ENCODE results near the gene SDHD.

DNA sequence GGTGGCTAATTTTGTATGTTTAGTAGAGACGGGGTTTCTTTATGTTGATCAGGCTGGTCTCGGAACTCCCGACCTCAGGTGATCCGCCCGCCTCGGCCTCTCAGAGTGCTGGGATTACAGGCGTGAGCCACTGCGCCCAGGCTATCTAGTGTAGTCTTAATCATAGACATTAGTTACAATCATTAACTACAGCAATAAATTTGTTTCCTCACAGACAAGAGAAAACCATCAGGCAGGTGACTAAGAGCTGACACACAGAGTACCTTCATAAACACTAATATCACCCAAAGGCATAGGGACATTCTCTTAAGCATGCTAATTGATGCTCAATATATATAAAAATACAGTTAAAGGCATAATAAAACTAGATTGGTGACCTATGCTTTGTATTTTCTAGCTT lies 19.4 kb downstream of the SDHD start:
- TF ChIP-seq EZH2 (IDR thresholded peaks at IDR 0.05; ENCODE audit: borderline replicate concordance, low read depth, low read length, severe bottlenecking) (no peak), POLR2A (IDR thresholded peaks at IDR 0.05; ENCODE audit: low read depth, low read length) (no peak), FOS (IDR thresholded peaks at IDR 0.05; ENCODE audit: borderline replicate concordance, insufficient read depth, low read length) (no peak), POLR2AphosphoS5 (IDR thresholded peaks at IDR 0.05; ENCODE audit: insufficient read depth, low read depth, low read length) (no peak)
- TF ChIP-seq, protein P1, sequence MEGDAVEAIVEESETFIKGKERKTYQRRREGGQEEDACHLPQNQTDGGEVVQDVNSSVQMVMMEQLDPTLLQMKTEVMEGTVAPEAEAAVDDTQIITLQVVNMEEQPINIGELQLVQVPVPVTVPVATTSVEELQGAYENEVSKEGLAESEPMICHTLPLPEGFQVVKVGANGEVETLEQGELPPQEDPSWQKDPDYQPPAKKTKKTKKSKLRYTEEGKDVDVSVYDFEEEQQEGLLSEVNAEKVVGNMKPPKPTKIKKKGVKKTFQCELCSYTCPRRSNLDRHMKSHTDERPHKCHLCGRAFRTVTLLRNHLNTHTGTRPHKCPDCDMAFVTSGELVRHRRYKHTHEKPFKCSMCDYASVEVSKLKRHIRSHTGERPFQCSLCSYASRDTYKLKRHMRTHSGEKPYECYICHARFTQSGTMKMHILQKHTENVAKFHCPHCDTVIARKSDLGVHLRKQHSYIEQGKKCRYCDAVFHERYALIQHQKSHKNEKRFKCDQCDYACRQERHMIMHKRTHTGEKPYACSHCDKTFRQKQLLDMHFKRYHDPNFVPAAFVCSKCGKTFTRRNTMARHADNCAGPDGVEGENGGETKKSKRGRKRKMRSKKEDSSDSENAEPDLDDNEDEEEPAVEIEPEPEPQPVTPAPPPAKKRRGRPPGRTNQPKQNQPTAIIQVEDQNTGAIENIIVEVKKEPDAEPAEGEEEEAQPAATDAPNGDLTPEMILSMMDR (IDR thresholded peaks at IDR 0.05; ENCODE audit: extremely low read depth in 1 of 2, insufficient read depth in 1 of 2, low read depth in 1 of 2, low read length in 2 of 2): no peak
- TF ChIP-seq, protein P2, sequence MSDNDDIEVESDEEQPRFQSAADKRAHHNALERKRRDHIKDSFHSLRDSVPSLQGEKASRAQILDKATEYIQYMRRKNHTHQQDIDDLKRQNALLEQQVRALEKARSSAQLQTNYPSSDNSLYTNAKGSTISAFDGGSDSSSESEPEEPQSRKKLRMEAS (IDR thresholded peaks at IDR 0.05; ENCODE audit: insufficient read depth, insufficient read length): no peak
